ENCODE measurements around the gene AKR1B1.

AKR1B1 gene

DNA sequence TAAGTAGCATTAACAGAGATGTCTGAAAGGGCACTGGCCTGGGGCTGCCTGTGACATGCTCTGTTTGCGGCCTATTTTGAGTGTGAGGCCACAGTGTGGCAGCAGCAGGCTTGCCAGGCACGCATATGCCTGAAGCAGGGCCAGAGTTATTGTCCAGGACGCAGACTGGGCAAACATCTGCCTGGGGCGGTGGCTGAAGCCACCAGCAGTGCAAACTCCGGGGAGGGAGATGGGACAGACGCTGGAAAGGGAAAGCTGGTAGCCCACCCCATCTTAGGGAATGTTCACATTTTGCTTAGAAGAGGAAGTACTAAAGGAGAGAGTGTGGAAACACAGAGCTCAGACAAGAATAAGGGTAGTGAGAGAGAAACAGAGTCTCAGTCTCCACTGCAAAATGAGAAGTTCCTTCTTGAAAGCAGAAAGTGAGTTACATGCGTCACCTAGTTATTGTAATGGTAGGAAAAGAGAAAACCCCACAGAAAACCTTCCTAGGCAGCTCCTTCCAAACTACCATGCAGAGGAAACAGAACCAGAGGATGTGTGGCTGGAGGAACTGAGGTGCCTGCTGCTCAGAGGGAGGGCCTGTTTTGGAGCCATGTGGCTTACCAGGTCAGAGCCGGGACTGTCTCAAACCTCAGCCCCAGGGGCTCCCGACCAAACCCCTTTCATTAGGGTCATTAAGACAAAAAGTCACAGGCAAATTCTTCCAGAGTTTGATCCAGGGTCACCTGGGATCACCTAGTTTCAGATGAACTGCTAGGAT, 14.5 kb downstream of the AKR1B1 start:
- no peak overlapping the region for H3K27ac ChIP-seq
- TF ChIP-seq CTCF (IDR thresholded peaks at IDR 0.05; ENCODE audit: low read depth, low read length): no peak
- H3K36me3 ChIP-seq: peaks cover 88% of the 10 kb centered on the region
- no peaks in the 10 kb centered on the region for H3K9me3 ChIP-seq (ENCODE audit: severe bottlenecking)
- H3K27me3 ChIP-seq (ENCODE audit: insufficient read depth, low read depth, severe bottlenecking): no peaks in the 10 kb centered on the region
- DNase-seq: no peak
- H3K4me3 ChIP-seq (ENCODE audit: low read depth, low read length): no peak overlapping the region

DNA sequence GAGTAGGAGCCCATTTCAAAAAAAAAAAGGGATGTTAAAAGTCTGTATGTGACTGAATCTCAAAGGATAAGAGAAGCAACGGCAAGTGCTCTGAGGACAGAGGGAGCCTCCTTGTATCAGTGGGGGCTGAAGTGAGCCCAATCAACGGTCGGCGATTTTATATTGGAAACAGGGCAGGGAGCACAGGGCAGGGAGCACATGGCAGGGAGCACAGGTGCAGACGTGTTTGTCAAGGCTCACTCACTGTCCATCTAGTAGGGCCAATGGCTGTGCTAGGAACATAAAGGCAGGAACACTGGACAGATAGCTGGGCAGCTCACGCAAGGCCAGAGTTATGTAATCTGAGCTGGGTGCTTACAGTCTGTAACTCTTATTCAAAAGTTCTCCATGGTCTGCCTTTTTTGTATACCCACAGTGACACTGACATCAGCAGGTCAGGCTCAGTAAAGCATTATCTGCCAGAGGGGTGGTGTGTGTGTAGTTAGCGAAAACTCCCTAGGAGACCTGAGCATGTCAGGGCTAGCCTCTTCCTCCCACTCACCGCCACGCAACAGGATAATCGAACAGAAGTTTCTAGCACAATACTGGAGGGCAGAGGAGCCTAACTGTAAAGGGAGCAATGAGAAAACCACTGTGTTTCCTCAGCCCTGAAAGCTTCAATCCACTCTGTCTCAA, 15.4 kb downstream of the AKR1B1 start:
- TF ChIP-seq CTCF (IDR thresholded peaks at IDR 0.05; ENCODE audit: low read depth, low read length): no peak
- no peak overlapping the region for H3K27ac ChIP-seq
- peaks cover 82% of the 10 kb centered on the region for H3K36me3 ChIP-seq
- no peak overlapping the region for H3K4me3 ChIP-seq (ENCODE audit: low read depth, low read length)
- DNase-seq: no peak
- H3K9me3 ChIP-seq (ENCODE audit: severe bottlenecking): peaks cover 5% of the 10 kb centered on the region
- H3K27me3 ChIP-seq (ENCODE audit: insufficient read depth, low read depth, severe bottlenecking): no peaks in the 10 kb centered on the region

DNA sequence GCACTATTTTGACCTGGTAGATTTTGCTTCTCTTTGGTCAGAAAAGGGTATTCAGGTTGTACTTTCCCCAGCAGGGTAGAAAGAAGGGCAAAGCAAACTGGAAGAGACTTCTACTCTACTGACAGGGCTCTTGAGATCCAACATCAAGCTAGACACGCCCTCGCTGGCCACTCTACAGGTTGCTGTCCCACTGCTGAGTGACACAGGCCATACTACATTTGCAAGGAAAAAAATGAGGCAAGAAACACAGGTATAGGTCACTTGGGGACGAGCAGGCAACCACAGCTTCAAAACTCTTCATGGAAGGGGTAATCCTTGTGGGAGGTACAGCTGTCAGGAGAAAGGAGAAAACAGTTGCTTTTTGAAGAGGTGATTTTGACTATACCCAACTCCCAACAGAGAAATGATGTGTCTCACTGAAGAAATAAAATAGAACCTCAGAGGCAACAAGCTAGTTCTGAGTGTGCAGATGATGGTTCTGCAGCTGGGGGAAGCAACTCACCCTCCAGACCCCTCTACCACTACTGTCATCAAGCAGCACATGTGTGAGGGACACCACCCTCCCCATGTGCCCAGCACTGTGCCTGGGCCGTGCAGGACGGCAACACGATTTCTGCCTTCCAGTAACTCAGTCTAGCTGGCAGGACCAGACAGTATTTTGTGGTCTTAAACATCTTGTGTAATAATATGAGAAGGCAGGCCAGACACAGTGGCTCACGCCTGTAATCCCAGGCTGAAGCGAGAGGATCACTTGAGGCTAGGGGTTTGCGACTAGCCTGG, 16.3 kb downstream of the AKR1B1 start:
- no peak for TF ChIP-seq CTCF (IDR thresholded peaks at IDR 0.05; ENCODE audit: low read depth, low read length)
- DNase-seq: no peak
- peaks cover 73% of the 10 kb centered on the region for H3K36me3 ChIP-seq
- H3K27me3 ChIP-seq (ENCODE audit: insufficient read depth, low read depth, severe bottlenecking): no peaks in the 10 kb centered on the region
- peaks cover 6% of the 10 kb centered on the region for H3K9me3 ChIP-seq (ENCODE audit: severe bottlenecking)
- no peak overlapping the region for H3K4me3 ChIP-seq (ENCODE audit: low read depth, low read length)
- H3K27ac ChIP-seq: no peak overlapping the region

DNA sequence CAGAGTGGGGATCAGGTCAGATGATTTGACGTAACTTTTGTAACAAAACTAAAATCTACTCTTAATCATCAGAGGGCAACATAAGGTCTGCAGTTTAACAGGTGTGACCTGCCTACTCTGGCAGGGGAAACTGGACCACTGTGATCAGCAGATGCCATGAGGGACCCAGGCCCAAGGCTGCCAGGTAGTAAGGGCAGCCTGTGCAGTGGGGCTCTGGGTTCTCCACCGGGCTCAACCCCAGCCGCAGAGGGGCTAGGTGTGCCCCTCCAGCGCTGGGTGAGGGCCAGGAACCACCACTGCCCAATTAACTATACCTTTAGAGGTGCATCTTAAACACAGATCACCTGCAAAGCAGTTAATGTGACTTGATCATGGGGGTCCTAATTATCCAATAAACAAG, 17.6 kb downstream of the AKR1B1 start:
- Histone ChIP-seq H3K9me3 (ENCODE audit: severe bottlenecking) (peaks cover 6% of the 10 kb centered on the region), H3K27ac (no peak overlapping the region), H3K36me3 (peaks cover 62% of the 10 kb centered on the region), H3K4me3 (ENCODE audit: low read depth, low read length) (no peak overlapping the region), H3K27me3 (ENCODE audit: insufficient read depth, low read depth, severe bottlenecking) (no peaks in the 10 kb centered on the region)
- no peak for TF ChIP-seq CTCF (IDR thresholded peaks at IDR 0.05; ENCODE audit: low read depth, low read length)
- no peak for DNase-seq

GRCh38 chr7:134440476-134440875, 18.4 kb downstream of the AKR1B1 start:
- TF ChIP-seq CTCF (IDR thresholded peaks at IDR 0.05; ENCODE audit: low read depth, low read length): no peak
- H3K27me3 ChIP-seq (ENCODE audit: insufficient read depth, low read depth, severe bottlenecking): no peaks in the 10 kb centered on the region
- H3K27ac ChIP-seq: no peak overlapping the region
- no peak for DNase-seq
- H3K9me3 ChIP-seq (ENCODE audit: severe bottlenecking): peaks cover 6% of the 10 kb centered on the region
- H3K36me3 ChIP-seq: peaks cover 54% of the 10 kb centered on the region
- H3K4me3 ChIP-seq (ENCODE audit: low read depth, low read length): no peak overlapping the region
